ENCODE measurements around the gene EMX2. TPM values are rescaled to one million over a fixed set of nuclear protein-coding genes. Genes with fewer than 3 reads are reported as not detected.

The EMX2 gene
- total RNA-seq, 1 experiment from 2014 or later = 4.7 TPM

DNA sequence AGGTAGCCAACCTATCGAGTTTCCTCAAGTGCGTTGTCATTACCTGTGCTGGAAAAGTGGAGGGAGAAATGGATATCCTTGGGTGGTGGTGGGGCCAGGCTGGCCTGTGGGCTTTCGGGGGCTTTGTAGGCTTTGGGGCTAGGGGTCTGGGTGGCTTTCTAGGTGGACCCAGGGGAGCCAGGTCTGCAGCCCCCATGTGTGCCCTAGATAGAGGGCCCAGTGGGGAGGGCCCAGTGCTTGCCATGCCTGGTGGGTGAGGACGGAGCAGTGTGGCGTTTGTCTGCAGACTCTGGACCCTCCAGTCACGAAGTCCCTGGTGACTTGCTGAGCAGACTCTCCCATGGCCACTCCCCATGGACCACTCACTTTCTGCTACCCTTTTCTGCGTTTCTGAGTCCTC is 19.7 kb downstream of the EMX2 start:
- ChIA-PET POLR2A (no interaction called here), CTCF (no interaction called here)
- Mint-ChIP-seq H3K36me3 (ENCODE audit: insufficient read depth, unreplicated experiment) (no peaks in the 10 kb centered on the region), H3K4me1 (ENCODE audit: low read depth, unreplicated experiment) (peaks cover 7% of the 10 kb centered on the region), H3K9me3 (ENCODE audit: unreplicated experiment) (no peaks in the 10 kb centered on the region), H3K27ac (ENCODE audit: unreplicated experiment) (no peak overlapping the region), H3K27me3 (ENCODE audit: insufficient read depth, unreplicated experiment) (no peaks in the 10 kb centered on the region), H3K4me3 (ENCODE audit: unreplicated experiment) (no peak overlapping the region)
- Histone ChIP-seq H3K9me3 (no peaks in the 10 kb centered on the region), H3K4me3 (ENCODE audit: low read depth, low read length) (no peak overlapping the region), H3K4me1 (no peaks in the 10 kb centered on the region), H3K36me3 (ENCODE audit: control insufficient read depth, insufficient read depth, low read length) (no peaks in the 10 kb centered on the region), H3K27me3 (replicated peaks; ENCODE audit: control insufficient read depth, insufficient read depth, low read length) (no peaks in the 10 kb centered on the region)
- TF ChIP-seq, protein P1, sequence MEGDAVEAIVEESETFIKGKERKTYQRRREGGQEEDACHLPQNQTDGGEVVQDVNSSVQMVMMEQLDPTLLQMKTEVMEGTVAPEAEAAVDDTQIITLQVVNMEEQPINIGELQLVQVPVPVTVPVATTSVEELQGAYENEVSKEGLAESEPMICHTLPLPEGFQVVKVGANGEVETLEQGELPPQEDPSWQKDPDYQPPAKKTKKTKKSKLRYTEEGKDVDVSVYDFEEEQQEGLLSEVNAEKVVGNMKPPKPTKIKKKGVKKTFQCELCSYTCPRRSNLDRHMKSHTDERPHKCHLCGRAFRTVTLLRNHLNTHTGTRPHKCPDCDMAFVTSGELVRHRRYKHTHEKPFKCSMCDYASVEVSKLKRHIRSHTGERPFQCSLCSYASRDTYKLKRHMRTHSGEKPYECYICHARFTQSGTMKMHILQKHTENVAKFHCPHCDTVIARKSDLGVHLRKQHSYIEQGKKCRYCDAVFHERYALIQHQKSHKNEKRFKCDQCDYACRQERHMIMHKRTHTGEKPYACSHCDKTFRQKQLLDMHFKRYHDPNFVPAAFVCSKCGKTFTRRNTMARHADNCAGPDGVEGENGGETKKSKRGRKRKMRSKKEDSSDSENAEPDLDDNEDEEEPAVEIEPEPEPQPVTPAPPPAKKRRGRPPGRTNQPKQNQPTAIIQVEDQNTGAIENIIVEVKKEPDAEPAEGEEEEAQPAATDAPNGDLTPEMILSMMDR (IDR thresholded peaks at IDR 0.05; ENCODE audit: insufficient read depth in 1 of 2, low read depth in 1 of 2, low read length in 1 of 2, severe bottlenecking in 1 of 2, unreplicated experiment in 1 of 2) = no peak
- DNase-seq = no peak
- no TSS peak for BruUV-seq (replicated peaks)
- intact Hi-C loops (cut with micrococcal nuclease; ENCODE audit: unreplicated experiment) = no loop called here

DNA sequence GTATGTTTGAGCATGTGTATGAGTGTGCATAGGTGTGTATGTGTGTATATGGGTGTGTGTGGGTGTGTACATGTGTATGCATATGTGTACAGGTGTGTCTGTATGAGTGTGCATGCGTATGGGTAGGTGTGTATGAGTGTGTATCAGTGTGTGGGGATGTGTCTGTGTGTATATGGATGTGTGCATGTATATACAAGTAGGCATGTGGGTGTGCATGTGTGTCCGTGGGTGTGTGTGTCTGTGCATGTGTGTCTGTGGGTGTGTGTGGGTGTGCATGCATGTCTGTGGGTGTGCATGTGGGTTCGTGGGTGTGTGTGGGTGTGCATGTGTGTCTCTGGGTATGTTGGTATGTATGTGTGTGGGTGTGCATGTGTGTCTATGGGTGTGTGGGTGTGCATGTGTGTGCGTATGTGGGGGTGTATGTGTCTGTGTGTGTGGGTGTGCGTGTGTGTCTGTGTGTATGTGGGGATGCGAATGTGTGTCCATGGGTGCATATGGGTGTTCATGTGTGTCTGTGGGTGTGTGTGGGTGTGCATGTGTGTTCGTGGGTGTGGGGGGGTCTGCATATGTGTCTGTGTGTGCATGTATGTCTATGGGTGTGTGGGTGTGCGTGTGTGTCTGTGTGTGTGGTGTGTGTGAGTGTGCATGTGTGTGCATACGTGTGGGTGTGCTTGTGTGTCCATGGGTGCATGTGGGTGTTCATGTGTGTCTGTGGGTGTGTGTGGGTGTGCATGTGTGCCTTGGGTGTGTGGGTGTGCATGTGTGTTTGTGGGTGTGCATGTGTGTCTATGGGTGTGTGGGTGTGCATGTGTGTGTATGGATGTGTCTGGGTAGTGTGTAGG is 20.6 kb downstream of the EMX2 start:
- intact Hi-C loops (cut with micrococcal nuclease; ENCODE audit: unreplicated experiment) = no loop called here
- no TSS peak for BruUV-seq (replicated peaks)
- no peaks in the 10 kb centered on the region for H3K9me3 ChIP-seq
- Mint-ChIP-seq H3K36me3 (ENCODE audit: insufficient read depth, unreplicated experiment) (no peaks in the 10 kb centered on the region), H3K4me3 (ENCODE audit: unreplicated experiment) (no peak overlapping the region), H3K9me3 (ENCODE audit: unreplicated experiment) (no peaks in the 10 kb centered on the region), H3K4me1 (ENCODE audit: low read depth, unreplicated experiment) (peaks cover 7% of the 10 kb centered on the region), H3K27me3 (ENCODE audit: insufficient read depth, unreplicated experiment) (no peaks in the 10 kb centered on the region), H3K27ac (ENCODE audit: unreplicated experiment) (no peak overlapping the region)
- no peaks in the 10 kb centered on the region for H3K4me1 ChIP-seq
- no peaks in the 10 kb centered on the region for H3K27me3 ChIP-seq (replicated peaks; ENCODE audit: control insufficient read depth, insufficient read depth, low read length)
- ChIA-PET CTCF (no interaction called here), POLR2A (no interaction called here)
- no peaks in the 10 kb centered on the region for H3K36me3 ChIP-seq (ENCODE audit: control insufficient read depth, insufficient read depth, low read length)
- no peak overlapping the region for H3K4me3 ChIP-seq (ENCODE audit: low read depth, low read length)
- TF ChIP-seq, protein P1 (IDR thresholded peaks at IDR 0.05; ENCODE audit: insufficient read depth in 1 of 2, low read depth in 1 of 2, low read length in 1 of 2, severe bottlenecking in 1 of 2, unreplicated experiment in 1 of 2) = no peak
- no peak for DNase-seq

DNA sequence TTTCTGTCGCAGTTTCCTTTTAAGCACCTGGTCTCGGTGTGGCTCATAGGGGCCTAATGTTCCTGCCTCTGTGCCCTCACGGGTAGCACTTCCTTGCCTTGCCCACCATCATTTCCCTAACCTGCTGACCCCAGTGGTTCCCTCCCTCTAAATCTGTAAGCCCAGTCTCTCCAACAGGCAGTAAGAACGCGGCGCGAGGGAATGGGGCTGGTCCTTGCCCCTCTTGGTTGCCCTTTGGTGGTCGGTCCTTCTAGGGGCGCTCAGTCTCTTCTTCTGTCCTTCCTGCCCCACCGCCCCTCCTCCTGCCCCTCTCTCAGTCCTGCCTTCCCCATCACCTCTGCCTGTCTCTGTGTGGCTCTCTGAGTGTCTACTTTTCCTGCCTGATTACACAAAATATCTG is 21.2 kb downstream of the EMX2 start:
- no peaks in the 10 kb centered on the region for H3K36me3 ChIP-seq (ENCODE audit: control insufficient read depth, insufficient read depth, low read length)
- H3K27me3 ChIP-seq (replicated peaks; ENCODE audit: control insufficient read depth, insufficient read depth, low read length) = no peaks in the 10 kb centered on the region
- ChIA-PET CTCF (no interaction called here), POLR2A (no interaction called here)
- H3K36me3 Mint-ChIP-seq (ENCODE audit: insufficient read depth, unreplicated experiment) = no peaks in the 10 kb centered on the region
- H3K4me1 ChIP-seq = no peaks in the 10 kb centered on the region
- H3K9me3 ChIP-seq = no peaks in the 10 kb centered on the region
- no peaks in the 10 kb centered on the region for H3K9me3 Mint-ChIP-seq (ENCODE audit: unreplicated experiment)
- peaks cover 7% of the 10 kb centered on the region for H3K4me1 Mint-ChIP-seq (ENCODE audit: low read depth, unreplicated experiment)
- DNase-seq = no peak
- no peak overlapping the region for H3K4me3 Mint-ChIP-seq (ENCODE audit: unreplicated experiment)
- intact Hi-C loops (cut with micrococcal nuclease; ENCODE audit: unreplicated experiment) = no loop called here
- H3K27me3 Mint-ChIP-seq (ENCODE audit: insufficient read depth, unreplicated experiment) = no peaks in the 10 kb centered on the region
- no peak overlapping the region for H3K4me3 ChIP-seq (ENCODE audit: low read depth, low read length)
- peak overlapping the region; percentile 41 for H3K27ac Mint-ChIP-seq (ENCODE audit: unreplicated experiment)
- TF ChIP-seq, protein P1 (IDR thresholded peaks at IDR 0.05; ENCODE audit: insufficient read depth in 1 of 2, low read depth in 1 of 2, low read length in 1 of 2, severe bottlenecking in 1 of 2, unreplicated experiment in 1 of 2) = no peak
- no TSS peak for BruUV-seq (replicated peaks)
